SIG-M5 treated with dmso at 0.1 percent for 504 hours (cell line): ENCODE measurements around the gene PUS7.
A peak's percentile ranks its signal among the peaks of the same experiment; 100 is the strongest.
"Not testable (repeated sequence)": the region's sequence is repeated elsewhere in the genome, so short reads cannot be mapped to it uniquely, and the experiment has no call there.

ENCODE experiments used
- DNase-seq: peaks from one replicate; lab custom pipeline; 2025; ENCODE audit not compliant: unreplicated experiment; lab: John Stamatoyannopoulos, UW

The PUS7 gene

GRCh38 chr7:105450177-105450861, 71.8 kb downstream of the PUS7 start:
- DNase-seq: no peak

GRCh38 chr7:105448181-105448580, 73.9 kb downstream of the PUS7 start:
- no peak for DNase-seq

- no peak for DNase-seq
Observed at GRCh38 chr7:105444342-105444987, 77.6 kb downstream of the PUS7 start.

- not testable (repeated sequence) for DNase-seq
Observed at GRCh38 chr7:105442214-105442613, 79.9 kb downstream of the PUS7 start.

GRCh38 chr7:105439174-105439893, 82.7 kb downstream of the PUS7 start:
- DNase-seq: peak; percentile 49

- DNase-seq: no peak
Observed at GRCh38 chr7:105438847-105439173, 83.3 kb downstream of the PUS7 start.

GRCh38 chr7:105438254-105438653, 83.8 kb downstream of the PUS7 start:
- no peak for DNase-seq

- not testable (repeated sequence) for DNase-seq
Observed at GRCh38 chr7:105437356-105437755, 84.7 kb downstream of the PUS7 start.

GRCh38 chr7:105429746-105430612, 92.1 kb downstream of the PUS7 start:
- peak; percentile 54 for DNase-seq

GRCh38 chr7:105426606-105427146, 95.4 kb downstream of the PUS7 start:
- no peak for DNase-seq

- DNase-seq: no peak
Observed at GRCh38 chr7:105423987-105424386, 98.1 kb downstream of the PUS7 start.

- DNase-seq: no peak
Observed at GRCh38 chr7:105413887-105414437, 108.1 kb downstream of the PUS7 start.

- DNase-seq: not testable (repeated sequence)
Observed at GRCh38 chr7:105410774-105411173, 111.3 kb downstream of the PUS7 start.

- DNase-seq: not testable (repeated sequence)
Observed at GRCh38 chr7:105409775-105410174, 112.3 kb downstream of the PUS7 start.

- no peak for DNase-seq
Observed at GRCh38 chr7:105408791-105409410, 113.2 kb downstream of the PUS7 start.
